MM.1S (cell line): ENCODE data around the gene FRMD4B.

Source experiments
- DNase-seq: peaks from one replicate; pipeline ENCODE4 v3.0.0-alpha.2; 2015
- H2AFZ ChIP-seq: fragments of 300-600 bp; sonication (generic); 2 replicates; pipeline ENCODE4 v1.6.0; 2016; ENCODE audit warnings: antibody characterized with exemption, low read length
- H3F3A ChIP-seq: fragments of 300-600 bp; sonication (generic); 2 replicates; pipeline ENCODE4 v1.6.1; 2016; ENCODE audit warnings: mild to moderate bottlenecking, antibody characterized with exemption, low read length, moderate library complexity, mixed read lengths; ENCODE audit not compliant: insufficient read depth
- H3K27ac ChIP-seq: fragments of 300-600 bp; sonication (generic); 2 replicates; pipeline ENCODE4 v1.5.1; 2016; ENCODE audit warnings: mild to moderate bottlenecking, low read length
- H3K27me3 ChIP-seq: fragments of 300-600 bp; sonication (generic); replicated peaks from 2 replicates; pipeline ENCODE4 v1.6.0; 2016; ENCODE audit warnings: low read length; ENCODE audit not compliant: insufficient read depth
- H3K36me3 ChIP-seq: fragments of 300-600 bp; sonication (generic); replicated peaks from 2 replicates; pipeline ENCODE4 v1.6.1; 2016; ENCODE audit warnings: mild to moderate bottlenecking, low read length, mixed read lengths; ENCODE audit not compliant: insufficient read depth
- H3K4me1 ChIP-seq: fragments of 300-600 bp; sonication (generic); 2 replicates; pipeline ENCODE4 v1.6.1; 2016; ENCODE audit warnings: low read length, mixed read lengths
- H3K4me2 ChIP-seq: fragments of 300-600 bp; sonication (generic); 2 replicates; pipeline ENCODE4 v1.6.0; 2016; ENCODE audit warnings: low read depth, low read length
- H3K4me3 ChIP-seq: fragments of 300-600 bp; sonication (generic); 2 replicates; pipeline ENCODE4 v1.5.1; 2016; ENCODE audit warnings: low read length, mixed read lengths
- H3K79me2 ChIP-seq: fragments of 300-600 bp; sonication (generic); 2 replicates; pipeline ENCODE4 v1.6.1; 2016; ENCODE audit warnings: mixed run types, low read length, mixed read lengths
- H3K9ac ChIP-seq: fragments of 300-600 bp; sonication (generic); 2 replicates; pipeline ENCODE4 v1.6.1; 2016; ENCODE audit warnings: low read length, mixed read lengths
- H3K9me2 ChIP-seq: fragments of 300-600 bp; sonication (generic); replicated peaks from 2 replicates; pipeline ENCODE4 v1.6.1; 2016; ENCODE audit warnings: mild to moderate bottlenecking, low read length, mixed read lengths; ENCODE audit not compliant: insufficient read depth
- H3K9me3 ChIP-seq: fragments of 300-600 bp; sonication (generic); replicated peaks from 2 replicates; pipeline ENCODE4 v1.6.1; 2016; ENCODE audit warnings: mild to moderate bottlenecking, low read length, mixed read lengths; ENCODE audit not compliant: insufficient read depth
- H4K20me1 ChIP-seq: fragments of 300-600 bp; sonication (generic); 2 replicates; pipeline ENCODE4 v1.6.1; 2016; ENCODE audit warnings: mild to moderate bottlenecking, low read length, moderate library complexity, mixed read lengths; ENCODE audit not compliant: insufficient read depth
- EZH2 ChIP-seq: fragments of 300-600 bp; sonication (generic); optimal IDR thresholded peaks from 2 replicates; pipeline ENCODE3; 2017; ENCODE audit warnings: low read depth, mild to moderate bottlenecking, antibody characterized with exemption, low read length, mixed read lengths
- EZH2phosphoT487 ChIP-seq: fragments of 300-600 bp; sonication (generic); IDR thresholded peaks from 2 replicates; pipeline ENCODE4 v1.6.1; 2018; ENCODE audit warnings: antibody characterized with exemption, low read length
- TF ChIP-seq, protein P1 (sequence below): fragments of 300-600 bp; sonication (generic); IDR thresholded peaks from 2 replicates; pipeline ENCODE4 v1.5.1; 2016; ENCODE audit warnings: antibody characterized with exemption, low read length, mixed read lengths

The FRMD4B gene

GRCh38 chr3:69165744-69166143 is 220.1 kb downstream of the FRMD4B start:
- no peak overlapping the region for H3K4me2 ChIP-seq
- H2AFZ ChIP-seq = no peak overlapping the region
- TF ChIP-seq EZH2phosphoT487 = no peak
- TF ChIP-seq EZH2 = no peak
- TF ChIP-seq, protein P1, sequence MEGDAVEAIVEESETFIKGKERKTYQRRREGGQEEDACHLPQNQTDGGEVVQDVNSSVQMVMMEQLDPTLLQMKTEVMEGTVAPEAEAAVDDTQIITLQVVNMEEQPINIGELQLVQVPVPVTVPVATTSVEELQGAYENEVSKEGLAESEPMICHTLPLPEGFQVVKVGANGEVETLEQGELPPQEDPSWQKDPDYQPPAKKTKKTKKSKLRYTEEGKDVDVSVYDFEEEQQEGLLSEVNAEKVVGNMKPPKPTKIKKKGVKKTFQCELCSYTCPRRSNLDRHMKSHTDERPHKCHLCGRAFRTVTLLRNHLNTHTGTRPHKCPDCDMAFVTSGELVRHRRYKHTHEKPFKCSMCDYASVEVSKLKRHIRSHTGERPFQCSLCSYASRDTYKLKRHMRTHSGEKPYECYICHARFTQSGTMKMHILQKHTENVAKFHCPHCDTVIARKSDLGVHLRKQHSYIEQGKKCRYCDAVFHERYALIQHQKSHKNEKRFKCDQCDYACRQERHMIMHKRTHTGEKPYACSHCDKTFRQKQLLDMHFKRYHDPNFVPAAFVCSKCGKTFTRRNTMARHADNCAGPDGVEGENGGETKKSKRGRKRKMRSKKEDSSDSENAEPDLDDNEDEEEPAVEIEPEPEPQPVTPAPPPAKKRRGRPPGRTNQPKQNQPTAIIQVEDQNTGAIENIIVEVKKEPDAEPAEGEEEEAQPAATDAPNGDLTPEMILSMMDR = no peak
- no peaks in the 10 kb centered on the region for H3K79me2 ChIP-seq
- DNase-seq = no peak
- H3K9ac ChIP-seq = no peak overlapping the region
- no peaks in the 10 kb centered on the region for H3K27me3 ChIP-seq
- H3K36me3 ChIP-seq = no peaks in the 10 kb centered on the region
- H3K9me3 ChIP-seq = no peaks in the 10 kb centered on the region
- H3K4me1 ChIP-seq = no peaks in the 10 kb centered on the region
- H3K9me2 ChIP-seq = no peaks in the 10 kb centered on the region
- no peaks in the 10 kb centered on the region for H4K20me1 ChIP-seq
- no peak overlapping the region for H3K4me3 ChIP-seq
- H3K27ac ChIP-seq = no peak overlapping the region
- H3F3A ChIP-seq = no peaks in the 10 kb centered on the region

DNA sequence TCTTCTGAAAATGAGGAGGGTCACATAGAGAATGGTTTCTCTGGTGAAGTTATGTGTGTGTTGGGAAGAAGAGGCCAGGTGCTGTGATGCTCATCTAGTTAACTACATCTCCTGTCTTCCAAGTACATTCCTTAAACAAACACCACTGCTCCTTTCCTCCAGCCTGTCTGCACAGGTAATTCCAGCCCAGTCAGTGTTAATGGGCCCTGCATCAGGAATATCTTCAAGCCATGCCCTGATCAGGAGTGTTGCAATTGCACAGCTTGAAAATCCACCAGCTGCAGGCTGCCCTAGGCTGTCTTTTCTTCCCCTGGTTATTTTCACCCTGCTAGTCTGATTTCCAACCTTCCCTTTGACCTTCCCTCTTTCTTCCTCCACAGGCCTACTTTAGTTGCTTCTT is 221.6 kb downstream of the FRMD4B start:
- no peaks in the 10 kb centered on the region for H3K4me1 ChIP-seq
- H3K79me2 ChIP-seq = no peaks in the 10 kb centered on the region
- no peaks in the 10 kb centered on the region for H3K9me2 ChIP-seq
- H3K4me2 ChIP-seq = no peak overlapping the region
- no peaks in the 10 kb centered on the region for H3K36me3 ChIP-seq
- H2AFZ ChIP-seq = no peak overlapping the region
- H3K27me3 ChIP-seq = no peaks in the 10 kb centered on the region
- no peaks in the 10 kb centered on the region for H4K20me1 ChIP-seq
- no peak overlapping the region for H3K9ac ChIP-seq
- H3F3A ChIP-seq = no peaks in the 10 kb centered on the region
- no peak for DNase-seq
- no peak overlapping the region for H3K4me3 ChIP-seq
- H3K27ac ChIP-seq = no peak overlapping the region
- TF ChIP-seq EZH2 (no peak), EZH2phosphoT487 (no peak)
- TF ChIP-seq, protein P1 = no peak
- H3K9me3 ChIP-seq = no peaks in the 10 kb centered on the region

DNA sequence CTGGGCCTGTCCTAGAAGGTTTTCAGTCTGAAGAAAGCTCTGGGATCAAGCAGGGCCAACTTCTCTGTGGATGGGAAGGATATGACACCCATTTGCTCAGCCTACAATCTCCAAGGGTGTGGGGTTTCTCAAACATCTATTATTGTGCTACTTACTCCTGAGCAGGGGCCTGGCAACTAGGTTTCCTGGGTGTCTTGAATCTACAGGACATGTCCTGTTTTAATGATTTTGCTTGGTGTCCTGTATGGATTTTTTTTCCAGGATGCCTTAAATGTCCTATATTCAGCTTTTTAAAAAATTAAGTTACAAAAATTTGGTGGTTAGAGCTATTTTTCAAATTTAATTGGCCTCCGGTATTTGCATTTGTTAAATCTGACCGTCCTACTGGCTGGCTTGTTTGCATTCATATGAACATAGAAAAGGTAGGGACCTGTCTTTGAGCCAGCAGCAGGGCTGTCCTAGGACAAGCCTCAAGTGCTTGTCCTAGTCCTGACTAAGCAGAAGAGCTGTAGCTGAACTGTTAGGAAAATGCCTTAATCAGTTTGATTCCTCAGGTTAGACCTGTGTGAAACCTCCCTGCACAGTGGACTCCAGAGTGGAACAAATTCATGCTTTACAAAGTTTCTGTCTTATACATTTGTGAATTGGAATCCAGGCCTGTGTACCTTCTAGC is 223.4 kb downstream of the FRMD4B start:
- TF ChIP-seq EZH2 = no peak
- no peak for TF ChIP-seq EZH2phosphoT487
- TF ChIP-seq, protein P1 = no peak
- no peaks in the 10 kb centered on the region for H3F3A ChIP-seq
- H4K20me1 ChIP-seq = no peaks in the 10 kb centered on the region
- no peak overlapping the region for H3K4me2 ChIP-seq
- no peak for DNase-seq
- no peaks in the 10 kb centered on the region for H3K9me3 ChIP-seq
- no peak overlapping the region for H3K27ac ChIP-seq
- no peak overlapping the region for H3K4me3 ChIP-seq
- H3K9me2 ChIP-seq = no peaks in the 10 kb centered on the region
- H3K79me2 ChIP-seq = no peaks in the 10 kb centered on the region
- no peaks in the 10 kb centered on the region for H3K27me3 ChIP-seq
- H3K4me1 ChIP-seq = no peaks in the 10 kb centered on the region
- no peaks in the 10 kb centered on the region for H3K36me3 ChIP-seq
- H3K9ac ChIP-seq = no peak overlapping the region
- no peak overlapping the region for H2AFZ ChIP-seq
